ENCODE results near the gene FOSL1. TPM values are rescaled to one million over a fixed set of nuclear protein-coding genes. Genes with fewer than 3 reads are reported as not detected.
A peak's percentile ranks its signal among the peaks of the same experiment; 100 is the strongest.

Gene FOSL1
- total RNA-seq, 1 donor from 2014 or later: 2.2 TPM

DNA sequence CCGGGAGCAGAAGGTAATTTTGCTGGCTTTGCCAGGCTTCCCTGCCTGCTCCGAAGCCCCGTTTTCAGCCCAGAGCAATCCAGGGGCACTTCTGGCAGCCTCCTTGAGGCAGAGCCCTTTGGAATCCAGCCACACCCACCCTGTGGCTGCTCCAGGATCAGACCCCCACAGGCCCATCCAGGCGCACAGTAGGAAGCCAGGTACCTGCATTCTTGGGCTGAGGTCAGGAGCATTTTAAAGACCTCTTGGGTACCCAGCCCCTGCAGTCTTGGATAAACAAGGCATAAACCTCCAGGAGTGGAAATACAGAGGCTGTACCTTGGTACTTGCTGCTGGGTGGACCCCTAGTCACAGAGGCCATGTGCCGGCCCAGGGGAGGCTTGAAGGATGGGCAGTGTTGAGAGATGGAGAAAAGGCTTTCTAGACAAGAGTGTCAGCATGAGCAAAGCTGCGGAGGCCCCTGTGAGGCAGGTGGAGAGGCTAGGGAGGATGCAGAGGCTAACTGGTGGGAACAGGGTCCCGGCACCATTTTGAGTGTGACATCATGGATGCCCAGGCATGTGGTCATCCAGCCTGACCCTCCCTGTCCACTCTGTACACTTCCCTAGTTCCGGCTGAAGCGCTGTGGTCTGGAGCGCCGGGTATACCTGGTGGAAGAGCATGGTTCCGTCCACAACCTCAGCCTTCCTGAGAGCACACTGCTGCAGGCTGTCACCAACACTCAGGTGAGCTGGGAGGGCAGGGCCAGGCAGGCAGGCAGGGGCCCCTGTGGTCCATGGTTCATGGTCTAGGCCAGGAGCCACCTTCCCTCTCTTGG is 36.1 kb downstream of the FOSL1 start:
- TF ChIP-seq, protein P1, sequence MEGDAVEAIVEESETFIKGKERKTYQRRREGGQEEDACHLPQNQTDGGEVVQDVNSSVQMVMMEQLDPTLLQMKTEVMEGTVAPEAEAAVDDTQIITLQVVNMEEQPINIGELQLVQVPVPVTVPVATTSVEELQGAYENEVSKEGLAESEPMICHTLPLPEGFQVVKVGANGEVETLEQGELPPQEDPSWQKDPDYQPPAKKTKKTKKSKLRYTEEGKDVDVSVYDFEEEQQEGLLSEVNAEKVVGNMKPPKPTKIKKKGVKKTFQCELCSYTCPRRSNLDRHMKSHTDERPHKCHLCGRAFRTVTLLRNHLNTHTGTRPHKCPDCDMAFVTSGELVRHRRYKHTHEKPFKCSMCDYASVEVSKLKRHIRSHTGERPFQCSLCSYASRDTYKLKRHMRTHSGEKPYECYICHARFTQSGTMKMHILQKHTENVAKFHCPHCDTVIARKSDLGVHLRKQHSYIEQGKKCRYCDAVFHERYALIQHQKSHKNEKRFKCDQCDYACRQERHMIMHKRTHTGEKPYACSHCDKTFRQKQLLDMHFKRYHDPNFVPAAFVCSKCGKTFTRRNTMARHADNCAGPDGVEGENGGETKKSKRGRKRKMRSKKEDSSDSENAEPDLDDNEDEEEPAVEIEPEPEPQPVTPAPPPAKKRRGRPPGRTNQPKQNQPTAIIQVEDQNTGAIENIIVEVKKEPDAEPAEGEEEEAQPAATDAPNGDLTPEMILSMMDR (IDR thresholded peaks at IDR 0.05): no peak
- peaks cover 30% of the 10 kb centered on the region for H3K4me1 ChIP-seq
- no peak for ATAC-seq
- H3K9me3 ChIP-seq: no peaks in the 10 kb centered on the region
- H3K4me3 ChIP-seq: no peak overlapping the region
- H3K36me3 ChIP-seq: peaks cover 72% of the 10 kb centered on the region
- DNase-seq: peak; percentile 36
- no peaks in the 10 kb centered on the region for H3K27me3 ChIP-seq (ENCODE audit: low read depth)
- H3K27ac ChIP-seq: no peak overlapping the region
- intact Hi-C loops (cut with DNase I): no loop called here

DNA sequence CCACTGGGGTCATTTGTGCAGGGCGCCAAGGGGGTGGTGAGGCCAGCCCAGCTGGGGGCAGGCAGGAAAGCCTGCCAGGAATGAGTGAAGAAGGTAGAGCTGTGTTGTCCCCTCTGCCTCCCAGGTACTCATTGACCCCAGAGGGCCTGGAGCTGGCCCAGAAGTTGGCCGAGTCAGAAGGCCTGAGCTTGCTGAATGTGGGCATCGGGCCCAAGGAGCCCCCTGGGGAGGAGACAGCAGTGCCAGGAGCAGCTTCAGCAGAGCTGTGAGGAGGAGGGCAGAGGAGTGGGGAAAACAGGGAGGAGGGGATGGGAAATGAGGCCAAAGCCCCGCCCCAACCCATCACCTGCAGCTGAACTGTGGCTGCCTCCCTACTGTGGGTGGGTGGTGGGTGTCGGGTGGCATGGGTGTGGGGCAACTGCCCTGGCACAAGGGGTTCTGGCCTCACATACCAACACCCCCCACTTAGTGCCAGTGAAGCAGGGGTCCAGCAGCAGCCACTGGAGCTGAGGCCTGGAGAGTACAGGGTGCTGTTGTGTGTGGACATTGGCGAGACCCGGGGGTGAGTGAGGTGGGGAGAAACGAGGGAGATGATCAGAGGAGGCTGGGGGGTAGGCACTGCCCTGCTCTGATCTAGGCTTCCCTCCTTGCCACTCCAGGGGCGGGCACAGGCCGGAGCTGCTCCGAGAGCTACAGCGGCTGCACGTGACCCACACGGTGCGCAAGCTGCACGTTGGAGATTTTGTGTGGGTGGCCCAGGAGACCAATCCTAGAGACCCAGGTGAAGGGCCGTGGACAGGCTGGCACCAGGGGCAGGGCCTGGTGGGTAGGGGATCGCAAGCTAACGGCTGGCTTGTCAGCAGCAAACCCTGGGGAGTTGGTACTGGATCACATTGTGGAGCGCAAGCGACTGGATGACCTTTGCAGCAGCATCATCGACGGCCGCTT is 37.0 kb downstream of the FOSL1 start:
- H3K9me3 ChIP-seq: no peaks in the 10 kb centered on the region
- H3K4me1 ChIP-seq: peaks cover 36% of the 10 kb centered on the region
- ATAC-seq (no peak), DNase-seq (peak; percentile 43)
- H3K4me3 ChIP-seq: no peak overlapping the region
- H3K27ac ChIP-seq: no peak overlapping the region
- H3K36me3 ChIP-seq: peaks cover 68% of the 10 kb centered on the region
- intact Hi-C loops (cut with DNase I): no loop called here
- H3K27me3 ChIP-seq (ENCODE audit: low read depth): no peaks in the 10 kb centered on the region
- TF ChIP-seq, protein P1 (IDR thresholded peaks at IDR 0.05): no peak

DNA sequence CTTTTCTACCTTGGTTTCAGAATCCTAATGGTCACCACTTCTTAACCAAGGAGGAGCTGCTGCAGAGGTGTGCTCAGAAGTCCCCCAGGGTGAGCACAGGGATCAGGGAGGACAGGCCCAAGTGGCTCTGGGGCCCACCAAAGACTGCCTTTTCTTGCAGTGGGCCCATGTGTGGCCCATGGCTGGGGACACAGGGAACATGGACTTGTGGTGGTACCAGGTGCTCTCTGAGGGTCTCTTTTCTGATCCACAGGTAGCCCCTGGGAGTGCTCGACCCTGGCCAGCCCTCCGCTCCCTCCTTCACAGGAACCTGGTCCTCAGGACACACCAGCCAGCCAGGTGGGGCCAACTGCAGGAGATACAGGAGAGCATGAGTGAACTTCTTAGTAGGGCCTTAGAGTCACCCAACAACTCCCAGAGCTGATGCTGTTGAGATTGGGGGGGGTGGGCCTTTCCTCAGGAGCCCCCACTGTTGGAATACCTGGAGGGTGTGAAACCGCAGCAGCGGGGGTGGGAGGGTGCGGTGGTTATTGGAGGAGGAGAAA is 37.9 kb downstream of the FOSL1 start:
- H3K4me3 ChIP-seq: no peak overlapping the region
- H3K36me3 ChIP-seq: peaks cover 59% of the 10 kb centered on the region
- ATAC-seq (no peak), DNase-seq (peak; percentile 47)
- no peaks in the 10 kb centered on the region for H3K27me3 ChIP-seq (ENCODE audit: low read depth)
- H3K27ac ChIP-seq: peak overlapping the region; percentile 98
- TF ChIP-seq, protein P1 (IDR thresholded peaks at IDR 0.05): no peak
- intact Hi-C loops (cut with DNase I): no loop called here
- H3K4me1 ChIP-seq: peaks cover 36% of the 10 kb centered on the region
- no peaks in the 10 kb centered on the region for H3K9me3 ChIP-seq

DNA sequence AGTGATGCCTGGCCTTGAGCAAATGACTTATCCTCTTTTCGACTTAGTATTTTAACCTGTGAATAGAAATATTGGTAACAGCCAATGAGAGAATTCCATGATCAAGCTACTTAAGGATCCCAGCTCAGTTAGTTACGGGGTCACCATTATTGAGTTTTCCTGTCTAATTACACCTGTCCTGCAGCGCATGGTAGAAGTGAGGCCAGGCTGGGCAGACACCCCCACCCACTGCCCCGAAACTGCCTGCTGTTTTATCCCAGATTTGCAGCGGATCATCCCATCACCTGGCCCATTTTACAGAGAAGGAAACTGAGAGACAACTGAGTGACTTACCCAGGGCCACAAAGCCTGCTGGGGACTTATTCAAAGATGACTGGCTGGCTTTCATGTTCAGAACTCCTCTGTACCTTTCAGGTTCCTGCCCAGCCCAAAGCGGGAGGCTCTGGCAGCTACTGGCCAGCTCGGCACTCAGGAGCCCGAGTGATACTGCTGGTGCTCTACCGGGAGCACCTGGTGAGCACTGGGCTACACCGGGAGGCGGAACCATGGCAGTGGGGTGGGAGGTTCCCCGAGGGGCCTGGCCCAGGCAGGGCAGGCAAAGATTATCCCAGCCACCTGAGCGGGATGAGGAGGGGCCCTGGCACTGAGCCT is 38.5 kb downstream of the FOSL1 start:
- Histone ChIP-seq H3K27ac (peak overlapping the region; percentile 98), H3K4me1 (peaks cover 38% of the 10 kb centered on the region), H3K36me3 (peaks cover 53% of the 10 kb centered on the region), H3K9me3 (no peaks in the 10 kb centered on the region), H3K4me3 (peak overlapping the region; percentile 92), H3K27me3 (ENCODE audit: low read depth) (no peaks in the 10 kb centered on the region)
- intact Hi-C loops (cut with DNase I): no loop called here
- TF ChIP-seq, protein P1 (IDR thresholded peaks at IDR 0.05): no peak
- DNase-seq (peak; percentile 46), ATAC-seq (no peak)

DNA sequence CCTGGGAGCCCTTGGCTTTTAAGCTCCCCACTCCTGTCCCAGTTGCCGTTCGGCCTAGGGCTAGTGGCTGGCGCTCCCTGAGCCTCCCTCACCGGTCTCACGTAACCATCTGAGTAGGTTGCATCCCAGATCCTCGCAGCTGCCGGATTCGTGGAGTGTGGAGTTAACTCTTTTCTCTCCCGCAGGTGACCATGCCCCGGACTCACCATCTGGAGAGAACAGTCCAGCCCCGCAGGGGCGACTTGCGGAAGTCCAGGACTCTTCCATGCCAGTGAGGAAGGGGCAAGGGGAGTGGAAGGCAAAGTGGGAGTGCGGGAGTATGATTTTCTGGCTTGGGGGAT is 39.1 kb downstream of the FOSL1 start:
- H3K4me1 ChIP-seq: peaks cover 43% of the 10 kb centered on the region
- peaks cover 49% of the 10 kb centered on the region for H3K36me3 ChIP-seq
- H3K27ac ChIP-seq: peak overlapping the region; percentile 98
- no peak for ATAC-seq
- H3K4me3 ChIP-seq: peak overlapping the region; percentile 92
- no peaks in the 10 kb centered on the region for H3K27me3 ChIP-seq (ENCODE audit: low read depth)
- intact Hi-C loops (cut with DNase I): no loop called here
- no peak for DNase-seq
- H3K9me3 ChIP-seq: no peaks in the 10 kb centered on the region
- TF ChIP-seq, protein P1 (IDR thresholded peaks at IDR 0.05): no peak

All from lower lobe of right lung (tissue), 2 donors.